ENCODE data around the gene SH3RF1.
"Not testable (repeated sequence)": the region's sequence is repeated elsewhere in the genome, so short reads cannot be mapped to it uniquely, and the experiment has no call there.

Gene SH3RF1

GRCh38 chr4:169202145-169202699 is 68.5 kb downstream of the SH3RF1 start:
- CTCF ChIA-PET = interaction anchor here (0.7 to 1.1 kb wide), 3 partner anchors 9 to 180 kb away, joined by 3 read pairs; no protein-coding TSS in a partner anchor
- no peaks in the 10 kb centered on the region for H3K4me1 ChIP-seq (ENCODE audit: control extremely low read depth in 1 of 4, control insufficient read depth in 4 of 4, insufficient read depth in 4 of 4, low read length in 3 of 4)
- POLR2A ChIA-PET = no interaction called here

GRCh38 chr4:169201222-169202144 is 69.3 kb downstream of the SH3RF1 start:
- Histone ChIP-seq H3K36me3 (ENCODE audit: control insufficient read depth in 4 of 4, insufficient read depth in 4 of 4, low read length in 3 of 4) (no peaks in the 10 kb centered on the region), H3K27me3 (replicated peaks in 2 of 5; ENCODE audit: control insufficient read depth in 4 of 5, insufficient read depth in 5 of 5, low read length in 4 of 5) (no peaks in the 10 kb centered on the region), H3K9me3 (ENCODE audit: control extremely low read depth in 1 of 5, control insufficient read depth in 4 of 5, insufficient read depth in 2 of 5, low read depth in 1 of 5, low read length in 4 of 5) (peaks cover 0 to 2% (median 0%) of the 10 kb centered on the region in 5 experiments), H3K4me1 (ENCODE audit: control extremely low read depth in 1 of 4, control insufficient read depth in 4 of 4, insufficient read depth in 4 of 4, low read length in 3 of 4) (no peaks in the 10 kb centered on the region), H3K27ac (ENCODE audit: insufficient read depth in 1 of 2, low read depth in 1 of 2, low read length in 2 of 2, poor library complexity in 1 of 2, severe bottlenecking in 2 of 2) (peak overlapping the region in 1 of 2 experiments; percentile 55), H3K4me3 (ENCODE audit: control insufficient read depth in 1 of 7, extremely low read depth in 1 of 7, insufficient read depth in 4 of 7, low read depth in 2 of 7, low read length in 6 of 7) (no peak overlapping the region)
- WGBS (ENCODE audit: insufficient coverage) = 93% methylated on average over 3 of the region's 5 CpGs
- ChIA-PET POLR2A (no interaction called here), CTCF (interaction anchor here (1.0 to 1.1 kb wide), 2 partner anchors 9 to 10 kb away, joined by 3 to 4 read pairs; no protein-coding TSS in a partner anchor)
- DNase-seq = no peak

More at GRCh38 chr4:169202145-169202699, 68.5 kb downstream of the SH3RF1 start:
- 80% methylated on average over 2 of the region's 3 CpGs for WGBS (ENCODE audit: insufficient coverage)
- no peak for DNase-seq
- Histone ChIP-seq H3K27me3 (replicated peaks in 2 of 5; ENCODE audit: control insufficient read depth in 4 of 5, insufficient read depth in 5 of 5, low read length in 4 of 5) (no peaks in the 10 kb centered on the region), H3K36me3 (ENCODE audit: control insufficient read depth in 4 of 4, insufficient read depth in 4 of 4, low read length in 3 of 4) (no peaks in the 10 kb centered on the region), H3K9me3 (ENCODE audit: control extremely low read depth in 1 of 5, control insufficient read depth in 4 of 5, insufficient read depth in 2 of 5, low read depth in 1 of 5, low read length in 4 of 5) (no peaks in the 10 kb centered on the region), H3K4me3 (ENCODE audit: control insufficient read depth in 1 of 7, extremely low read depth in 1 of 7, insufficient read depth in 4 of 7, low read depth in 2 of 7, low read length in 6 of 7) (no peak overlapping the region), H3K27ac (ENCODE audit: insufficient read depth in 1 of 2, low read depth in 1 of 2, low read length in 2 of 2, poor library complexity in 1 of 2, severe bottlenecking in 2 of 2) (peak overlapping the region in 1 of 2 experiments; percentile 14)

GRCh38 chr4:169200361-169201030 is 70.3 kb downstream of the SH3RF1 start:
- Histone ChIP-seq H3K9me3 (ENCODE audit: control extremely low read depth in 1 of 5, control insufficient read depth in 4 of 5, insufficient read depth in 2 of 5, low read depth in 1 of 5, low read length in 4 of 5) (peaks cover 0 to 6% (median 0%) of the 10 kb centered on the region in 5 experiments), H3K27me3 (replicated peaks in 2 of 5; ENCODE audit: control insufficient read depth in 4 of 5, insufficient read depth in 5 of 5, low read length in 4 of 5) (no peaks in the 10 kb centered on the region), H3K36me3 (ENCODE audit: control insufficient read depth in 4 of 4, insufficient read depth in 4 of 4, low read length in 3 of 4) (no peaks in the 10 kb centered on the region), H3K4me1 (ENCODE audit: control extremely low read depth in 1 of 4, control insufficient read depth in 4 of 4, insufficient read depth in 4 of 4, low read length in 3 of 4) (no peaks in the 10 kb centered on the region), H3K27ac (ENCODE audit: insufficient read depth in 1 of 2, low read depth in 1 of 2, low read length in 2 of 2, poor library complexity in 1 of 2, severe bottlenecking in 2 of 2) (no peak overlapping the region), H3K4me3 (ENCODE audit: control insufficient read depth in 1 of 7, extremely low read depth in 1 of 7, insufficient read depth in 4 of 7, low read depth in 2 of 7, low read length in 6 of 7) (no peak overlapping the region)
- no peak for DNase-seq
- ChIA-PET POLR2A (no interaction called here), CTCF (no interaction called here)
- no CpG with 5 or more reads among the region's 4 CpGs for WGBS (ENCODE audit: insufficient coverage)

- 33% methylated on average over 2 of the region's 3 CpGs for WGBS (ENCODE audit: insufficient coverage)
- Histone ChIP-seq H3K27me3 (replicated peaks in 2 of 5; ENCODE audit: control insufficient read depth in 4 of 5, insufficient read depth in 5 of 5, low read length in 4 of 5) (no peaks in the 10 kb centered on the region), H3K4me3 (ENCODE audit: control insufficient read depth in 1 of 7, extremely low read depth in 1 of 7, insufficient read depth in 4 of 7, low read depth in 2 of 7, low read length in 6 of 7) (no peak overlapping the region), H3K4me1 (ENCODE audit: control extremely low read depth in 1 of 4, control insufficient read depth in 4 of 4, insufficient read depth in 4 of 4, low read length in 3 of 4) (no peaks in the 10 kb centered on the region), H3K27ac (ENCODE audit: insufficient read depth in 1 of 2, low read depth in 1 of 2, low read length in 2 of 2, poor library complexity in 1 of 2, severe bottlenecking in 2 of 2) (no peak overlapping the region), H3K36me3 (ENCODE audit: control insufficient read depth in 4 of 4, insufficient read depth in 4 of 4, low read length in 3 of 4) (peaks cover 0 to 4% (median under 1%) of the 10 kb centered on the region in 4 experiments), H3K9me3 (ENCODE audit: control extremely low read depth in 1 of 5, control insufficient read depth in 4 of 5, insufficient read depth in 2 of 5, low read depth in 1 of 5, low read length in 4 of 5) (peaks cover 0 to 15% (median 3%) of the 10 kb centered on the region in 5 experiments)
- ChIA-PET POLR2A (no interaction called here), CTCF (interaction anchor here (0.7 kb wide), 1 partner anchor 18 kb away, joined by 3 read pairs; no protein-coding TSS in a partner anchor)
- DNase-seq = no peak
Measured at GRCh38 chr4:169199184-169199583, 71.6 kb downstream of the SH3RF1 start.

- ChIA-PET CTCF (no interaction called here), POLR2A (no interaction called here)
- no peak overlapping the region for H3K27ac ChIP-seq (ENCODE audit: insufficient read depth in 1 of 2, low read depth in 1 of 2, low read length in 2 of 2, poor library complexity in 1 of 2, severe bottlenecking in 2 of 2)
- peaks cover 0 to 15% (median 3%) of the 10 kb centered on the region in 5 experiments for H3K9me3 ChIP-seq (ENCODE audit: control extremely low read depth in 1 of 5, control insufficient read depth in 4 of 5, insufficient read depth in 2 of 5, low read depth in 1 of 5, low read length in 4 of 5)
- H3K36me3 ChIP-seq (ENCODE audit: control insufficient read depth in 4 of 4, insufficient read depth in 4 of 4, low read length in 3 of 4) = peaks cover 0 to 5% (median 3%) of the 10 kb centered on the region in 4 experiments
- no peak for DNase-seq
- H3K4me3 ChIP-seq (ENCODE audit: control insufficient read depth in 1 of 7, extremely low read depth in 1 of 7, insufficient read depth in 4 of 7, low read depth in 2 of 7, low read length in 6 of 7) = no peak overlapping the region
- H3K27me3 ChIP-seq (replicated peaks in 2 of 5; ENCODE audit: control insufficient read depth in 4 of 5, insufficient read depth in 5 of 5, low read length in 4 of 5) = no peaks in the 10 kb centered on the region
- no peaks in the 10 kb centered on the region for H3K4me1 ChIP-seq (ENCODE audit: control extremely low read depth in 1 of 4, control insufficient read depth in 4 of 4, insufficient read depth in 4 of 4, low read length in 3 of 4)
Measured at GRCh38 chr4:169198167-169198566, 72.6 kb downstream of the SH3RF1 start.

GRCh38 chr4:169197206-169197605 is 73.5 kb downstream of the SH3RF1 start:
- H3K27ac ChIP-seq (ENCODE audit: insufficient read depth in 1 of 2, low read depth in 1 of 2, low read length in 2 of 2, poor library complexity in 1 of 2, severe bottlenecking in 2 of 2); H3K4me1 ChIP-seq (ENCODE audit: control extremely low read depth in 1 of 4, control insufficient read depth in 4 of 4, insufficient read depth in 4 of 4, low read length in 3 of 4); H3K27me3 ChIP-seq (replicated peaks in 2 of 5; ENCODE audit: control insufficient read depth in 4 of 5, insufficient read depth in 5 of 5, low read length in 4 of 5); POLR2A ChIA-PET; H3K4me3 ChIP-seq (ENCODE audit: control insufficient read depth in 1 of 7, extremely low read depth in 1 of 7, insufficient read depth in 4 of 7, low read depth in 2 of 7, low read length in 6 of 7); DNase-seq; H3K36me3 ChIP-seq (ENCODE audit: control insufficient read depth in 4 of 4, insufficient read depth in 4 of 4, low read length in 3 of 4): not testable (repeated sequence)
- CTCF ChIA-PET = interaction anchor here (1.3 kb wide), 1 partner anchor 10 kb away, joined by 4 read pairs; no protein-coding TSS in a partner anchor
- H3K9me3 ChIP-seq (ENCODE audit: control extremely low read depth in 1 of 5, control insufficient read depth in 4 of 5, insufficient read depth in 2 of 5, low read depth in 1 of 5, low read length in 4 of 5) = peaks cover 0 to 17% (median 6%) of the 10 kb centered on the region in 5 experiments
- WGBS (ENCODE audit: insufficient coverage) = 100% methylated on average over 2 of the region's 11 CpGs

Measured in common myeloid progenitor, CD34-positive (primary cell).